Lung (tissue), 12 donors: ENCODE data around the gene GALNT6. TPM values are rescaled to one million over a fixed set of nuclear protein-coding genes. Genes with fewer than 3 reads are reported as not detected.

ENCODE experiments used
- ATAC-seq: fragments of 200-7000 bp; cut with Tn5 transposase; one replicate; pipeline ENCODE4 v1.9.1; 2020; ENCODE audit warnings: moderate number of reproducible peaks; ENCODE audit not compliant: insufficient read depth, low FRiP score
- DNase-seq, 3 donors: peaks; one replicate each; pipeline ENCODE4 v3.0.0-alpha.2; 2013 to 2017
- H3K27ac ChIP-seq, 2 donors: one replicate each; pipeline ENCODE4 v1.5.1; 2013; ENCODE audit warnings: mild to moderate bottlenecking in 2 of 2, moderate library complexity in 2 of 2, control low read depth in 1 of 2, inconsistent platforms in 1 of 2, low read depth in 1 of 2, low read length in 1 of 2
- H3K27me3 ChIP-seq, 3 donors: one replicate each; pipeline ENCODE4 v1.5.1; 2013; ENCODE audit warnings: low read length in 2 of 3; ENCODE audit not compliant: control insufficient read depth in 3 of 3, insufficient read depth in 3 of 3
- H3K36me3 ChIP-seq, 4 donors: one replicate each; pipeline ENCODE4 v1.5.1; 2013; ENCODE audit warnings: low read length in 4 of 4, mild to moderate bottlenecking in 1 of 4, moderate library complexity in 1 of 4; ENCODE audit not compliant: control insufficient read depth in 4 of 4, insufficient read depth in 4 of 4
- H3K4me1 ChIP-seq, 5 donors: one replicate each; pipeline ENCODE4 v1.5.1; 2013; ENCODE audit warnings: low read length in 5 of 5, mild to moderate bottlenecking in 2 of 5, moderate library complexity in 1 of 5; ENCODE audit not compliant: control insufficient read depth in 5 of 5, insufficient read depth in 5 of 5
- H3K4me3 ChIP-seq: one replicate; pipeline ENCODE4 v1.5.1; 2013; ENCODE audit warnings: mild to moderate bottlenecking, control low read depth, moderate library complexity
- H3K9ac ChIP-seq, 2 donors: one replicate each; pipeline ENCODE4 v1.5.1; 2013; ENCODE audit warnings: low read length in 2 of 2, control low read depth in 1 of 2; ENCODE audit not compliant: insufficient read depth in 1 of 2
- H3K9me3 ChIP-seq, 4 donors: one replicate each; pipeline ENCODE4 v1.5.1; 2013; ENCODE audit warnings: low read length in 3 of 4, mild to moderate bottlenecking in 1 of 4, moderate library complexity in 1 of 4; ENCODE audit not compliant: control insufficient read depth in 4 of 4, insufficient read depth in 3 of 4
- CTCF ChIP-seq: IDR thresholded peaks from 2 replicates; pipeline ENCODE4 v1.5.1; 2012; ENCODE audit warnings: mild to moderate bottlenecking; ENCODE audit errors: control extremely low read depth, extremely low read depth
- WGBS, 2 donors: extraction: QIAGEN DNeasy Blood & Tissue Kit; methylation state at CpG; one replicate each; pipeline ENCODE4 v1.1.7; 2013; 5-methylcytosine and 5-hydroxymethylcytosine counted together
- polyA plus RNA-seq, 2 donors: library from polyadenylated mRNA; stranded (reverse); fragments of 200-250 nt; gene quantifications; one replicate each; pipeline ENCODE4 v1.2.1, GENCODE V29; 2013
- total RNA-seq, 2 donors: library from RNA; depleted of rRNA in 1 of 2; stranded (reverse); fragments of >200 nt in 1 of 2; gene quantifications; one replicate each; pipeline ENCODE4 v1.2.1, GENCODE V29; 2014 to 2021
- donor health status: control.
- donor health status: control.
- donor health status: Bipolar disorder and iron deficiency.
- donor health status: healthy.
- donor health status: DM: yes; HTN: yes; CAD: no.

Gene GALNT6
- total and polyA plus RNA-seq, 4 donors, result 5.5 to 36.0 (median 9.0) TPM

GRCh38 chr12:51373187-51373586 lies 18.0 kb downstream of the GALNT6 start:
- H3K36me3 ChIP-seq, result peaks cover 0 to 2% (median 0%) of the 10 kb centered on the region in 4 donors
- no peaks in the 10 kb centered on the region for H3K9me3 ChIP-seq
- peaks cover 0 to 4% (median 2%) of the 10 kb centered on the region in 5 donors for H3K4me1 ChIP-seq
- no peak for TF ChIP-seq CTCF
- 50 to 68% methylated on average over 3 of the region's 3 CpGs for WGBS, 2 donors
- no peak overlapping the region for H3K27ac ChIP-seq
- no peak for ATAC-seq
- no peak overlapping the region for H3K4me3 ChIP-seq
- H3K9ac ChIP-seq, result no peak overlapping the region
- DNase-seq, result no peak
- H3K27me3 ChIP-seq, result no peaks in the 10 kb centered on the region

- Histone ChIP-seq H3K27ac (no peak overlapping the region), H3K4me1 (peaks cover 0 to 4% (median 2%) of the 10 kb centered on the region in 5 donors), H3K4me3 (no peak overlapping the region), H3K36me3 (peaks cover 0 to 1% (median 0%) of the 10 kb centered on the region in 4 donors), H3K27me3 (no peaks in the 10 kb centered on the region), H3K9ac (no peak overlapping the region), H3K9me3 (no peaks in the 10 kb centered on the region)
- no peak for ATAC-seq
- DNase-seq, result no peak
- no peak for TF ChIP-seq CTCF
- 83 to 93% methylated on average over 2 of the region's 2 CpGs for WGBS, 2 donors
These were observed 19.2 kb downstream of the GALNT6 start for GRCh38 chr12:51372021-51372420.

- ATAC-seq (peak; percentile 82), DNase-seq (peak; percentile 35 to 60 (median 58))
- WGBS, 2 donors, result 55 to 70% methylated on average over 8 of the region's 8 CpGs
- Histone ChIP-seq H3K4me1 (peaks cover 0 to 4% (median 2%) of the 10 kb centered on the region in 5 donors), H3K9me3 (no peaks in the 10 kb centered on the region), H3K9ac (peak overlapping the region in 1 of 2 donors; percentile 31), H3K27me3 (no peaks in the 10 kb centered on the region), H3K36me3 (no peaks in the 10 kb centered on the region), H3K4me3 (no peak overlapping the region), H3K27ac (peak overlapping the region in 1 of 2 donors; percentile 12)
- no peak for TF ChIP-seq CTCF
These were observed 19.8 kb downstream of the GALNT6 start for GRCh38 chr12:51371295-51371953.
